HEK293 (cell line): ENCODE measurements around the gene TTLL10.
A peak's percentile ranks its signal among the peaks of the same experiment; 100 is the strongest.

Experiments
- CTCF ChIA-PET: fragments of 350-600 bp; formaldehyde crosslinking; extraction: SDS; loops from one replicate; lab custom pipeline; 2021; ENCODE audit warnings: antibody characterized with exemption; lab: Yijun Ruan, JAX
- POLR2A ChIA-PET: fragments of 300-600 bp; formaldehyde crosslinking; extraction: SDS; loops from one replicate; lab custom pipeline; 2020; ENCODE audit warnings: antibody characterized with exemption, inconsistent platforms; lab: Yijun Ruan, JAX
- H3K27ac ChIP-seq: fragments of 200-500 bp; sonication (Bioruptor generic); 2 replicates; pipeline ENCODE4 v1.5.1; 2014; ENCODE audit warnings: low read depth, low read length, control low read depth, inconsistent platforms; ENCODE audit errors: extremely low read depth
- H3K36me3 ChIP-seq, 2 experiments: fragments of 200-500 bp in 1 of 2; sonication (Bioruptor generic) in 1 of 2; 1 replicate in 1 of 2; 2 replicates in 1 of 2; pipeline ENCODE4 v1.5.1; 2014 to 2017; ENCODE audit warnings: inconsistent platforms in 2 of 2, low read length in 2 of 2; ENCODE audit not compliant: control insufficient read depth in 2 of 2, insufficient read depth in 1 of 2
- H3K4me1 ChIP-seq: fragments of 200-500 bp; sonication (Bioruptor generic); 2 replicates; pipeline ENCODE4 v1.5.1; 2014; ENCODE audit warnings: mild to moderate bottlenecking, low read length, inconsistent platforms; ENCODE audit not compliant: control insufficient read depth, insufficient read depth
- H3K4me3 ChIP-seq: 2 replicates; pipeline ENCODE4 v1.5.1; 2011; ENCODE audit warnings: low read depth, mild to moderate bottlenecking, control low read depth, low read length, moderate library complexity
- H3K9me3 ChIP-seq: fragments of 200-500 bp; sonication (Bioruptor generic); 2 replicates; pipeline ENCODE4 v1.5.1; 2014; ENCODE audit warnings: low read depth, low read length, inconsistent platforms; ENCODE audit not compliant: control insufficient read depth, insufficient read depth
- KLF1 ChIP-seq: fragments of 450-650 bp; formaldehyde crosslinking; IDR thresholded peaks from 2 replicates; pipeline ENCODE4 v1.5.1; 2016; ENCODE audit warnings: missing biosample characterization, missing genetic modification characterization
- SCRT1 ChIP-seq: fragments of 450-650 bp; formaldehyde crosslinking; IDR thresholded peaks from 2 replicates; pipeline ENCODE4 v1.5.1; 2016; ENCODE audit warnings: missing biosample characterization, missing genetic modification characterization, borderline replicate concordance
- YY2 ChIP-seq: fragments of 450-650 bp; formaldehyde crosslinking; IDR thresholded peaks from 2 replicates; pipeline ENCODE4 v1.5.1; 2016; ENCODE audit warnings: missing biosample characterization, missing genetic modification characterization
- ZBTB21 ChIP-seq: fragments of 450-650 bp; formaldehyde crosslinking; IDR thresholded peaks from 2 replicates; pipeline ENCODE4 v1.5.1; 2017; ENCODE audit warnings: missing biosample characterization, missing genetic modification characterization
- ZFHX2 ChIP-seq: fragments of 450-650 bp; formaldehyde crosslinking; conservative IDR thresholded peaks from 2 replicates; pipeline ENCODE4 v1.5.1; 2016; ENCODE audit warnings: missing biosample characterization, missing genetic modification characterization
- ZNF112 ChIP-seq: fragments of 450-650 bp; formaldehyde crosslinking; IDR thresholded peaks from 2 replicates; pipeline ENCODE4 v1.5.0; 2017; ENCODE audit warnings: missing biosample characterization, missing genetic modification characterization
- ZNF133 ChIP-seq: fragments of 450-650 bp; formaldehyde crosslinking; IDR thresholded peaks from 2 replicates; pipeline ENCODE4 v1.5.1; 2016; ENCODE audit warnings: missing biosample characterization, missing genetic modification characterization
- ZNF174 ChIP-seq: fragments of 450-650 bp; formaldehyde crosslinking; IDR thresholded peaks from 2 replicates; pipeline ENCODE4 v1.5.0; 2017; ENCODE audit warnings: missing biosample characterization, mild to moderate bottlenecking, missing genetic modification characterization
- ZNF184 ChIP-seq: fragments of 450-650 bp; IDR thresholded peaks from 2 replicates; pipeline ENCODE4 v1.5.1; 2018; ENCODE audit warnings: missing biosample characterization, mild to moderate bottlenecking, missing genetic modification characterization
- ZNF248 ChIP-seq: fragments of 450-650 bp; formaldehyde crosslinking; IDR thresholded peaks from 2 replicates; pipeline ENCODE4 v1.5.1; 2017; ENCODE audit warnings: missing biosample characterization, missing genetic modification characterization
- ZNF266 ChIP-seq: fragments of 450-650 bp; formaldehyde crosslinking; IDR thresholded peaks from 2 replicates; pipeline ENCODE4 v1.5.1; 2016; ENCODE audit warnings: missing biosample characterization, missing genetic modification characterization, low read depth
- ZNF548 ChIP-seq: fragments of 450-650 bp; formaldehyde crosslinking; IDR thresholded peaks from 2 replicates; pipeline ENCODE4 v1.5.1; 2016; ENCODE audit warnings: missing biosample characterization, missing genetic modification characterization
- ZNF596 ChIP-seq: fragments of 450-650 bp; IDR thresholded peaks from 2 replicates; pipeline ENCODE4 v1.5.0; 2018; ENCODE audit warnings: missing biosample characterization, mild to moderate bottlenecking, missing genetic modification characterization, moderate library complexity
- TF ChIP-seq, protein P1 (sequence below): fragments of 450-650 bp; formaldehyde crosslinking; conservative IDR thresholded peaks from 2 replicates; pipeline ENCODE4 v1.5.1; 2016; ENCODE audit warnings: low read depth, missing biosample characterization, missing genetic modification characterization
- TF ChIP-seq, protein P2 (sequence below): fragments of 450-650 bp; formaldehyde crosslinking; IDR thresholded peaks from 2 replicates; pipeline ENCODE4 v1.5.1; 2017; ENCODE audit warnings: missing biosample characterization, mild to moderate bottlenecking, missing genetic modification characterization, moderate library complexity

The TTLL10 gene

DNA sequence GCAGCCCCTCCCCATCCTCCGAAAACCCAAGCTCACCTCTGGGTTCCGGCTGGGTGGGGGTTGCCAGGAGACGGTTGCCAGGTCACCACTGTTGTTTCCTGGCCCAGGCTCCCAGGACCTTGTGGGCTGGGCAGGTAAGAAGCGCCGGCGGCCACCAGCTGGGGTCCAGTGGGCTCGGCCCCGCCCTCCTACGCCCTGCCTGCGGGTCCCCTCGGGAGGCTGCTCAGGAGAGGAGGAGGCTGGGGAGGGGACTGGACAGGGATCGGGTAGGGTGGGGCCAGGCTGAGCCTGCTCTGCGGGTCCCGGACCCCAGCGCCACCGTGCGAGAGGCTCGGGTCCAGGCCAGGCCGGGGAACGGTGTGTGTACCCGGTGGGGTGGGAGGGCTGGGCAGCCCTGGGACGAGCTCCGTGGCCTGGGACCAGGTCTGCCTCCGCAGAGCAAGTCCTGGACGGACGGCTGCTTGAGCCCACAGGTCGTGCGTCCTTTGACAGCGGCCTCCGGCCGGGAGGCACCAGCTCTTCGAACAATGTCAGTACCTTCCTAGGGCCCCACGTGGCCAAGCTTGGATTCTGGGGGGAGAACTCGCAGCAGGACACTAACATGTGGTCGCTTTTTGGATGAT, at the start of gene TTLL10:
Gene TTLL10, plus strand, starts transcription at position 88 of the 623 bp plus-strand sequence. CDS start 5,336 bp downstream, outside the sequence.
- CTCF ChIA-PET = interaction anchor here (0.7 kb wide), 1 partner anchor 194 kb away, joined by 3 read pairs; no protein-coding TSS in a partner anchor
- no peak within 1 kb of the TSS for H3K4me3 ChIP-seq
- no peaks in the 10 kb centered on the region for H3K36me3 ChIP-seq
- TF ChIP-seq ZNF266 (tag by site-specific recombination) = no peak
- TF ChIP-seq, protein P1, sequence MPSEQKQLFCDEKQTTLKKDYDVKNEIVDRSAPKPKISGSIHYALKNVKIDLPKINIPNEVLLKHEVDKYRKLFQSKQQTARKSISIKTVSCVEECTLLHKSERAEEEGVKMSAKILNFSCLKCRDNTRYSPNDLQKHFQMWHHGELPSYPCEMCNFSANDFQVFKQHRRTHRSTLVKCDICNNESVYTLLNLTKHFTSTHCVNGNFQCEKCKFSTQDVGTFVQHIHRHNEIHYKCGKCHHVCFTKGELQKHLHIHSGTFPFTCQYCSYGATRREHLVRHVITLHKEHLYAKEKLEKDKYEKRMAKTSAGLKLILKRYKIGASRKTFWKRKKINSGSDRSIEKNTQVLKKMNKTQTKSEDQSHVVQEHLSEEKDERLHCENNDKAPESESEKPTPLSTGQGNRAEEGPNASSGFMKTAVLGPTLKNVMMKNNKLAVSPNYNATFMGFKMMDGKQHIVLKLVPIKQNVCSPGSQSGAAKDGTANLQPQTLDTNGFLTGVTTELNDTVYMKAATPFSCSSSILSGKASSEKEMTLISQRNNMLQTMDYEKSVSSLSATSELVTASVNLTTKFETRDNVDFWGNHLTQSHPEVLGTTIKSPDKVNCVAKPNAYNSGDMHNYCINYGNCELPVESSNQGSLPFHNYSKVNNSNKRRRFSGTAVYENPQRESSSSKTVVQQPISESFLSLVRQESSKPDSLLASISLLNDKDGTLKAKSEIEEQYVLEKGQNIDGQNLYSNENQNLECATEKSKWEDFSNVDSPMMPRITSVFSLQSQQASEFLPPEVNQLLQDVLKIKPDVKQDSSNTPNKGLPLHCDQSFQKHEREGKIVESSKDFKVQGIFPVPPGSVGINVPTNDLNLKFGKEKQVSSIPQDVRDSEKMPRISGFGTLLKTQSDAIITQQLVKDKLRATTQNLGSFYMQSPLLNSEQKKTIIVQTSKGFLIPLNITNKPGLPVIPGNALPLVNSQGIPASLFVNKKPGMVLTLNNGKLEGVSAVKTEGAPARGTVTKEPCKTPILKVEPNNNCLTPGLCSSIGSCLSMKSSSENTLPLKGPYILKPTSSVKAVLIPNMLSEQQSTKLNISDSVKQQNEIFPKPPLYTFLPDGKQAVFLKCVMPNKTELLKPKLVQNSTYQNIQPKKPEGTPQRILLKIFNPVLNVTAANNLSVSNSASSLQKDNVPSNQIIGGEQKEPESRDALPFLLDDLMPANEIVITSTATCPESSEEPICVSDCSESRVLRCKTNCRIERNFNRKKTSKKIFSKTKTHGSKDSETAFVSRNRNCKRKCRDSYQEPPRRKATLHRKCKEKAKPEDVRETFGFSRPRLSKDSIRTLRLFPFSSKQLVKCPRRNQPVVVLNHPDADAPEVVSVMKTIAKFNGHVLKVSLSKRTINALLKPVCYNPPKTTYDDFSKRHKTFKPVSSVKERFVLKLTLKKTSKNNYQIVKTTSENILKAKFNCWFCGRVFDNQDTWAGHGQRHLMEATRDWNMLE (tag by site-specific recombination) = no peak
- no peak within 1 kb of the TSS for H3K27ac ChIP-seq
- H3K4me1 ChIP-seq = no peaks in the 10 kb centered on the region
- H3K9me3 ChIP-seq = no peaks in the 10 kb centered on the region
- POLR2A ChIA-PET = no interaction called here

- Histone ChIP-seq H3K36me3 (no peaks in the 10 kb centered on the region), H3K27ac (no peak overlapping the region), H3K4me3 (no peak overlapping the region), H3K9me3 (no peaks in the 10 kb centered on the region), H3K4me1 (no peaks in the 10 kb centered on the region)
- ChIA-PET CTCF (interaction anchor here (0.7 to 0.9 kb wide), 2 partner anchors 60 to 140 kb away, joined by 3 read pairs; no protein-coding TSS in a partner anchor), POLR2A (no interaction called here)
- TF ChIP-seq, protein P2, sequence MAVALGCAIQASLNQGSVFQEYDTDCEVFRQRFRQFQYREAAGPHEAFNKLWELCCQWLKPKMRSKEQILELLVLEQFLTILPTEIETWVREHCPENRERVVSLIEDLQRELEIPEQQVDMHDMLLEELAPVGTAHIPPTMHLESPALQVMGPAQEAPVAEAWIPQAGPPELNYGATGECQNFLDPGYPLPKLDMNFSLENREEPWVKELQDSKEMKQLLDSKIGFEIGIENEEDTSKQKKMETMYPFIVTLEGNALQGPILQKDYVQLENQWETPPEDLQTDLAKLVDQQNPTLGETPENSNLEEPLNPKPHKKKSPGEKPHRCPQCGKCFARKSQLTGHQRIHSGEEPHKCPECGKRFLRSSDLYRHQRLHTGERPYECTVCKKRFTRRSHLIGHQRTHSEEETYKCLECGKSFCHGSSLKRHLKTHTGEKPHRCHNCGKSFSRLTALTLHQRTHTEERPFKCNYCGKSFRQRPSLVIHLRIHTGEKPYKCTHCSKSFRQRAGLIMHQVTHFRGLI (tag by site-specific recombination) = no peak
- TF ChIP-seq ZNF548 (no peak), KLF1 (peak; percentile 70; the same call in 1 of the 2 replicates), ZNF184 (no peak)
These were observed 49.2 kb upstream of the TTLL10 start for GRCh38 chr1:1124508-1124785.

DNA sequence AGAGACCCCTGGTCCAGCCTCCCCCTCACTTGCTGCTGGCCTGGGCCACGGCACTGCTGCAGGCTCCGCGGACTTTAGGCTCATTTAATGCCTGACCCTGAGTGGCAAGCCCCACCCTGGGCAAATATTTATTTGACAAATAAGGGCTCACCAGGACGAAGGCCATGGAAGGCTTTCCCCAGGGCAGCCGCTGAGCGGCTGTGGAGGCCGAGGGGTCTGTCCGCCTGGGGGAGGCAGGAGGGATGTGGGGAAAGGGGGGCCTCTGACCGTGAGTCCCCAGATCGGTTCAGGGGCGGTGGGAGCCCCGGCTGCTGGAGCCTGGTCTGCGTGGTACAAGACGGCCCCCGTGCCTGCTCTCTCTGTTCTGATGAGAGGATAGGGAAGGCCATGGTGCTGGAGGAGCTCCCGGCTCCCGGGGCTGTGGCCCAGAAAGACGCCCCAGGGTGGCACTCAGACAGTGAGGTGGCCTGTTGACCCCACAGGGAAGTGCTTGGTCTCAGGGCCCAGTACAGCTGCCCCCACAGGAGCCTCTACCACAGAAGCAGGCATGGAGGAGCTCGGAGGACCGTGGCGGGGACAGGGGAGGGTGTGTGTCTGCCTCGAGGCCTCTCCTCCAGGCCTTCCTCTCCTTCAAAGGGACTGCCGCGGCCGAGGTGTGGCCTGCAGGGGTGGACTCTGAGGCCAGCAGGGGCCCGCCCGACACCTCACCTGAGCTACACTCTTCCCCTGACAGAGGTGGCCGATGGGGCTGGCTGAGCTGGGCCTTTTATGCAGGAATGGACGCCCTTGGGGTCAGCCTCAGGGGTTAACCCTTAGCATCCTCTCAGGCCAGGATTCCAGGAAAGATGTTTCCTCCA, 48.7 kb upstream of the TTLL10 start:
- no peaks in the 10 kb centered on the region for H3K36me3 ChIP-seq
- H3K4me1 ChIP-seq = no peaks in the 10 kb centered on the region
- POLR2A ChIA-PET = no interaction called here
- TF ChIP-seq ZNF112 (no peak), SCRT1 (no peak), ZNF248 (no peak), ZBTB21 (tag by site-specific recombination) (no peak), YY2 (no peak), ZFHX2 (tag by site-specific recombination) (no peak), ZNF596 (tag by site-specific recombination) (no peak), ZNF174 (no peak), ZNF133 (tag by site-specific recombination) (no peak)
- TF ChIP-seq, all 188 proteins: peak for 0
- Histone ChIP-seq H3K27ac (no peak overlapping the region), H3K4me3 (no peak overlapping the region), H3K9me3 (no peaks in the 10 kb centered on the region)
- CTCF ChIA-PET = interaction anchor here (0.7 to 0.9 kb wide), 2 partner anchors 61 to 140 kb away, joined by 3 read pairs; no protein-coding TSS in a partner anchor
